ENCODE results near the gene HECTD4. TPM values are rescaled to one million over a fixed set of nuclear protein-coding genes. Genes with fewer than 3 reads are reported as not detected.

HECTD4 gene
- total RNA-seq, 1 experiment from 2014 or later = 30.0 TPM

DNA sequence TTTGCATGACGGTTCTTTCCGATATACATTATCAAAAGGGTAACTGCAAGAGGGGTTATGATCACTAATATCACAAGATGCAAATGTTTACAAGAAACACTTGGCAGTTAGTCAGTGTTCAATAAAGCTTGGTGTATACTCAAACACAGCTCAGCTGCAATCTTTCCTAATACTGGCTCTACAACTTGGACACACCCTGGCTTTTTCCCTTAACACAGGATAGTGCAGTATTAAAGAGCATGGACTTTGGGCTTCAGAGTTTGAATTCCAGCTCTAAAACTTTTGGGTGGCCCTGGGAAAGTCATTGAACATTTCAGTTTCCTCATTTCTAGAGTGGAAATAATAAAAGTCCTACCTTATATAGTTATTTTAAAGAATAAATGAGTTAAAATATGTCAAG lies 107.0 kb downstream of the HECTD4 start:
- Histone ChIP-seq H2BK15ac (ENCODE audit: low read depth, low read length) (no peak overlapping the region), H2BK120ac (ENCODE audit: low read depth, low read length, poor library complexity, severe bottlenecking) (no peak overlapping the region), H3K27me3 (ENCODE audit: insufficient read depth, low read length) (no peaks in the 10 kb centered on the region), H4K91ac (ENCODE audit: insufficient read length, low read depth, low read length) (no peak overlapping the region), H4K5ac (ENCODE audit: insufficient read length, low read depth, low read length) (no peak overlapping the region), H3K79me1 (ENCODE audit: insufficient read depth, low read depth, low read length, poor library complexity, severe bottlenecking) (no peaks in the 10 kb centered on the region), H2AK5ac (ENCODE audit: insufficient read length, low read length) (no peak overlapping the region), H4K8ac (replicated peaks; ENCODE audit: insufficient read length, low read depth, low read length) (no peak overlapping the region), H3K14ac (ENCODE audit: insufficient read depth, low read length) (no peak overlapping the region), H3K4ac (ENCODE audit: low read depth, low read length) (no peak overlapping the region), H3K18ac (ENCODE audit: insufficient read length, low read depth, low read length) (no peak overlapping the region), H3K9ac (ENCODE audit: extremely low read depth, insufficient read length, low read length) (no peak overlapping the region), H4K20me1 (ENCODE audit: control insufficient read depth, insufficient read depth, insufficient read length) (no peaks in the 10 kb centered on the region), H3K9me3 (ENCODE audit: control insufficient read depth, low read depth, low read length) (no peaks in the 10 kb centered on the region), H2BK20ac (ENCODE audit: low read depth, low read length, poor library complexity, severe bottlenecking) (no peak overlapping the region), H3K4me2 (ENCODE audit: insufficient read depth, insufficient read length, low read length) (no peak overlapping the region), H3K79me2 (ENCODE audit: insufficient read depth, low read length) (no peaks in the 10 kb centered on the region), H3K27ac (ENCODE audit: insufficient read length, low read depth, low read length) (no peak overlapping the region), H3K4me1 (ENCODE audit: insufficient read depth, low read length) (no peaks in the 10 kb centered on the region), H3K23me2 (ENCODE audit: insufficient read length, low read depth, low read length, poor library complexity, severe bottlenecking) (no peaks in the 10 kb centered on the region), H2AFZ (ENCODE audit: low read length) (no peak overlapping the region), H2BK12ac (ENCODE audit: insufficient read length, low read depth, low read length) (no peak overlapping the region), H3T11ph (ENCODE audit: low read length) (no peak overlapping the region), H3K23ac (ENCODE audit: insufficient read length, low read depth, low read length) (no peak overlapping the region), H3K56ac (ENCODE audit: insufficient read length, low read depth, low read length) (no peak overlapping the region), H2BK5ac (ENCODE audit: insufficient read length, low read length) (no peak overlapping the region)
- Mint-ChIP-seq H3K27me3 (ENCODE audit: low read depth) (no peaks in the 10 kb centered on the region), H3K4me1 (peaks cover 0 to 2% of the 10 kb centered on the region in 2 experiments; a peak in 1 of 4 replicates), H3K9me3 (no peaks in the 10 kb centered on the region), H3K36me3 (ENCODE audit: insufficient read depth in 1 of 3, low read depth in 3 of 3) (peaks cover 0 to 16% (median 2%) of the 10 kb centered on the region in 3 experiments; a peak in 4 of 7 replicates), H3K27ac (no peak overlapping the region), H3K4me3 (no peak overlapping the region)
- DNase-seq = no peak
- TF ChIP-seq, protein P1, sequence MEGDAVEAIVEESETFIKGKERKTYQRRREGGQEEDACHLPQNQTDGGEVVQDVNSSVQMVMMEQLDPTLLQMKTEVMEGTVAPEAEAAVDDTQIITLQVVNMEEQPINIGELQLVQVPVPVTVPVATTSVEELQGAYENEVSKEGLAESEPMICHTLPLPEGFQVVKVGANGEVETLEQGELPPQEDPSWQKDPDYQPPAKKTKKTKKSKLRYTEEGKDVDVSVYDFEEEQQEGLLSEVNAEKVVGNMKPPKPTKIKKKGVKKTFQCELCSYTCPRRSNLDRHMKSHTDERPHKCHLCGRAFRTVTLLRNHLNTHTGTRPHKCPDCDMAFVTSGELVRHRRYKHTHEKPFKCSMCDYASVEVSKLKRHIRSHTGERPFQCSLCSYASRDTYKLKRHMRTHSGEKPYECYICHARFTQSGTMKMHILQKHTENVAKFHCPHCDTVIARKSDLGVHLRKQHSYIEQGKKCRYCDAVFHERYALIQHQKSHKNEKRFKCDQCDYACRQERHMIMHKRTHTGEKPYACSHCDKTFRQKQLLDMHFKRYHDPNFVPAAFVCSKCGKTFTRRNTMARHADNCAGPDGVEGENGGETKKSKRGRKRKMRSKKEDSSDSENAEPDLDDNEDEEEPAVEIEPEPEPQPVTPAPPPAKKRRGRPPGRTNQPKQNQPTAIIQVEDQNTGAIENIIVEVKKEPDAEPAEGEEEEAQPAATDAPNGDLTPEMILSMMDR (conservative IDR thresholded peaks at IDR 0.05) = no peak
- no CpG with 5 or more reads among the region's 2 CpGs for WGBS (ENCODE audit: extremely low coverage, insufficient read length, low lambda C conversion rate)

Measured in H9 (cell line).